Measurements from ENCODE around the gene GALNT14.

The GALNT14 gene

GRCh38 chr2:31047599-31047998 lies 90.6 kb downstream of the GALNT14 start:
- H3K4me3 ChIP-seq (ENCODE audit: low read length in 2 of 2) = no peak overlapping the region
- H3K9ac ChIP-seq (ENCODE audit: low read depth in 1 of 2, low read length in 2 of 2) = no peak overlapping the region

GRCh38 chr2:31038385-31038784 lies 99.9 kb downstream of the GALNT14 start:
- Histone ChIP-seq H3K36me3 (ENCODE audit: control insufficient read depth in 2 of 2, insufficient read depth in 2 of 2, low read length in 2 of 2) (no peaks in the 10 kb centered on the region), H3K9me3 (ENCODE audit: control insufficient read depth in 2 of 2, low read length in 2 of 2) (peaks cover 0 to 4% of the 10 kb centered on the region in 2 donors), H3K27ac (ENCODE audit: low read depth in 2 of 2, low read length in 2 of 2) (no peak overlapping the region), H3K4me3 (ENCODE audit: low read length in 2 of 2) (no peak overlapping the region), H3K9ac (ENCODE audit: low read depth in 1 of 2, low read length in 2 of 2) (no peak overlapping the region), H3K4me1 (ENCODE audit: control insufficient read depth in 2 of 2, insufficient read depth in 2 of 2, low read length in 2 of 2) (no peaks in the 10 kb centered on the region), H3K27me3 (ENCODE audit: control insufficient read depth in 2 of 2, insufficient read depth in 2 of 2, low read length in 2 of 2) (no peaks in the 10 kb centered on the region)

More at GRCh38 chr2:31047599-31047998, 90.6 kb downstream of the GALNT14 start:
- Histone ChIP-seq H3K36me3 (ENCODE audit: control insufficient read depth in 2 of 2, insufficient read depth in 2 of 2, low read length in 2 of 2) (no peaks in the 10 kb centered on the region), H3K4me1 (ENCODE audit: control insufficient read depth in 2 of 2, insufficient read depth in 2 of 2, low read length in 2 of 2) (no peaks in the 10 kb centered on the region), H3K27ac (ENCODE audit: low read depth in 2 of 2, low read length in 2 of 2) (no peak overlapping the region), H3K27me3 (ENCODE audit: control insufficient read depth in 2 of 2, insufficient read depth in 2 of 2, low read length in 2 of 2) (no peaks in the 10 kb centered on the region), H3K9me3 (ENCODE audit: control insufficient read depth in 2 of 2, low read length in 2 of 2) (no peaks in the 10 kb centered on the region)

- Histone ChIP-seq H3K9me3 (ENCODE audit: control insufficient read depth in 2 of 2, low read length in 2 of 2) (peaks cover 0 to 4% of the 10 kb centered on the region in 2 donors), H3K27me3 (ENCODE audit: control insufficient read depth in 2 of 2, insufficient read depth in 2 of 2, low read length in 2 of 2) (no peaks in the 10 kb centered on the region), H3K36me3 (ENCODE audit: control insufficient read depth in 2 of 2, insufficient read depth in 2 of 2, low read length in 2 of 2) (no peaks in the 10 kb centered on the region), H3K9ac (ENCODE audit: low read depth in 1 of 2, low read length in 2 of 2) (no peak overlapping the region), H3K27ac (ENCODE audit: low read depth in 2 of 2, low read length in 2 of 2) (no peak overlapping the region), H3K4me1 (ENCODE audit: control insufficient read depth in 2 of 2, insufficient read depth in 2 of 2, low read length in 2 of 2) (no peaks in the 10 kb centered on the region), H3K4me3 (ENCODE audit: low read length in 2 of 2) (no peak overlapping the region)
Observed at GRCh38 chr2:31037058-31037457, 101.2 kb downstream of the GALNT14 start.

- H3K4me3 ChIP-seq (ENCODE audit: low read length in 2 of 2) = no peak overlapping the region
- H3K27me3 ChIP-seq (ENCODE audit: control insufficient read depth in 2 of 2, insufficient read depth in 2 of 2, low read length in 2 of 2) = no peaks in the 10 kb centered on the region
- H3K9me3 ChIP-seq (ENCODE audit: control insufficient read depth in 2 of 2, low read length in 2 of 2) = peaks cover 0 to 4% of the 10 kb centered on the region in 2 donors
- no peaks in the 10 kb centered on the region for H3K4me1 ChIP-seq (ENCODE audit: control insufficient read depth in 2 of 2, insufficient read depth in 2 of 2, low read length in 2 of 2)
- no peak overlapping the region for H3K27ac ChIP-seq (ENCODE audit: low read depth in 2 of 2, low read length in 2 of 2)
- H3K9ac ChIP-seq (ENCODE audit: low read depth in 1 of 2, low read length in 2 of 2) = no peak overlapping the region
- H3K36me3 ChIP-seq (ENCODE audit: control insufficient read depth in 2 of 2, insufficient read depth in 2 of 2, low read length in 2 of 2) = no peaks in the 10 kb centered on the region
Observed at GRCh38 chr2:31033032-31033431, 105.2 kb downstream of the GALNT14 start.

- Histone ChIP-seq H3K36me3 (ENCODE audit: control insufficient read depth in 2 of 2, insufficient read depth in 2 of 2, low read length in 2 of 2) (no peaks in the 10 kb centered on the region), H3K4me3 (ENCODE audit: low read length in 2 of 2) (no peak overlapping the region)
Observed at GRCh38 chr2:31032475-31032874, 105.8 kb downstream of the GALNT14 start.

GRCh38 chr2:31031132-31031706 lies 107.0 kb downstream of the GALNT14 start:
- no peaks in the 10 kb centered on the region for H3K27me3 ChIP-seq (ENCODE audit: control insufficient read depth in 2 of 2, insufficient read depth in 2 of 2, low read length in 2 of 2)
- no peaks in the 10 kb centered on the region for H3K9me3 ChIP-seq (ENCODE audit: control insufficient read depth in 2 of 2, low read length in 2 of 2)
- H3K36me3 ChIP-seq (ENCODE audit: control insufficient read depth in 2 of 2, insufficient read depth in 2 of 2, low read length in 2 of 2) = no peaks in the 10 kb centered on the region
- H3K4me3 ChIP-seq (ENCODE audit: low read length in 2 of 2) = no peak overlapping the region
- H3K9ac ChIP-seq (ENCODE audit: low read depth in 1 of 2, low read length in 2 of 2) = no peak overlapping the region
- H3K4me1 ChIP-seq (ENCODE audit: control insufficient read depth in 2 of 2, insufficient read depth in 2 of 2, low read length in 2 of 2) = no peaks in the 10 kb centered on the region
- H3K27ac ChIP-seq (ENCODE audit: low read depth in 2 of 2, low read length in 2 of 2) = no peak overlapping the region

More at GRCh38 chr2:31032475-31032874, 105.8 kb downstream of the GALNT14 start:
- no peak overlapping the region for H3K27ac ChIP-seq (ENCODE audit: low read depth in 2 of 2, low read length in 2 of 2)
- no peaks in the 10 kb centered on the region for H3K4me1 ChIP-seq (ENCODE audit: control insufficient read depth in 2 of 2, insufficient read depth in 2 of 2, low read length in 2 of 2)
- H3K9ac ChIP-seq (ENCODE audit: low read depth in 1 of 2, low read length in 2 of 2) = no peak overlapping the region
- H3K9me3 ChIP-seq (ENCODE audit: control insufficient read depth in 2 of 2, low read length in 2 of 2) = peaks cover 0 to 4% of the 10 kb centered on the region in 2 donors
- no peaks in the 10 kb centered on the region for H3K27me3 ChIP-seq (ENCODE audit: control insufficient read depth in 2 of 2, insufficient read depth in 2 of 2, low read length in 2 of 2)

- Histone ChIP-seq H3K4me3 (ENCODE audit: low read length in 2 of 2) (no peak overlapping the region), H3K9ac (ENCODE audit: low read depth in 1 of 2, low read length in 2 of 2) (no peak overlapping the region), H3K9me3 (ENCODE audit: control insufficient read depth in 2 of 2, low read length in 2 of 2) (no peaks in the 10 kb centered on the region), H3K27me3 (ENCODE audit: control insufficient read depth in 2 of 2, insufficient read depth in 2 of 2, low read length in 2 of 2) (no peaks in the 10 kb centered on the region), H3K36me3 (ENCODE audit: control insufficient read depth in 2 of 2, insufficient read depth in 2 of 2, low read length in 2 of 2) (no peaks in the 10 kb centered on the region), H3K4me1 (ENCODE audit: control insufficient read depth in 2 of 2, insufficient read depth in 2 of 2, low read length in 2 of 2) (no peaks in the 10 kb centered on the region), H3K27ac (ENCODE audit: low read depth in 2 of 2, low read length in 2 of 2) (no peak overlapping the region)
Observed at GRCh38 chr2:31028417-31028816, 109.8 kb downstream of the GALNT14 start.

GRCh38 chr2:31027549-31027948 lies 110.7 kb downstream of the GALNT14 start:
- no peaks in the 10 kb centered on the region for H3K9me3 ChIP-seq (ENCODE audit: control insufficient read depth in 2 of 2, low read length in 2 of 2)
- no peak overlapping the region for H3K9ac ChIP-seq (ENCODE audit: low read depth in 1 of 2, low read length in 2 of 2)
- H3K27ac ChIP-seq (ENCODE audit: low read depth in 2 of 2, low read length in 2 of 2) = no peak overlapping the region
- H3K27me3 ChIP-seq (ENCODE audit: control insufficient read depth in 2 of 2, insufficient read depth in 2 of 2, low read length in 2 of 2) = no peaks in the 10 kb centered on the region
- H3K4me1 ChIP-seq (ENCODE audit: control insufficient read depth in 2 of 2, insufficient read depth in 2 of 2, low read length in 2 of 2) = no peaks in the 10 kb centered on the region
- H3K4me3 ChIP-seq (ENCODE audit: low read length in 2 of 2) = no peak overlapping the region
- H3K36me3 ChIP-seq (ENCODE audit: control insufficient read depth in 2 of 2, insufficient read depth in 2 of 2, low read length in 2 of 2) = no peaks in the 10 kb centered on the region

- no peaks in the 10 kb centered on the region for H3K9me3 ChIP-seq (ENCODE audit: control insufficient read depth in 2 of 2, low read length in 2 of 2)
- H3K4me3 ChIP-seq (ENCODE audit: low read length in 2 of 2) = no peak overlapping the region
- no peaks in the 10 kb centered on the region for H3K36me3 ChIP-seq (ENCODE audit: control insufficient read depth in 2 of 2, insufficient read depth in 2 of 2, low read length in 2 of 2)
- no peaks in the 10 kb centered on the region for H3K27me3 ChIP-seq (ENCODE audit: control insufficient read depth in 2 of 2, insufficient read depth in 2 of 2, low read length in 2 of 2)
- H3K27ac ChIP-seq (ENCODE audit: low read depth in 2 of 2, low read length in 2 of 2) = no peak overlapping the region
- no peak overlapping the region for H3K9ac ChIP-seq (ENCODE audit: low read depth in 1 of 2, low read length in 2 of 2)
- no peaks in the 10 kb centered on the region for H3K4me1 ChIP-seq (ENCODE audit: control insufficient read depth in 2 of 2, insufficient read depth in 2 of 2, low read length in 2 of 2)
Observed at GRCh38 chr2:31023541-31023940, 114.7 kb downstream of the GALNT14 start.

GRCh38 chr2:31020713-31021112 lies 117.5 kb downstream of the GALNT14 start:
- Histone ChIP-seq H3K27me3 (ENCODE audit: control insufficient read depth in 2 of 2, insufficient read depth in 2 of 2, low read length in 2 of 2) (no peaks in the 10 kb centered on the region), H3K27ac (ENCODE audit: low read depth in 2 of 2, low read length in 2 of 2) (no peak overlapping the region), H3K9me3 (ENCODE audit: control insufficient read depth in 2 of 2, low read length in 2 of 2) (no peaks in the 10 kb centered on the region), H3K36me3 (ENCODE audit: control insufficient read depth in 2 of 2, insufficient read depth in 2 of 2, low read length in 2 of 2) (no peaks in the 10 kb centered on the region), H3K9ac (ENCODE audit: low read depth in 1 of 2, low read length in 2 of 2) (no peak overlapping the region), H3K4me1 (ENCODE audit: control insufficient read depth in 2 of 2, insufficient read depth in 2 of 2, low read length in 2 of 2) (no peaks in the 10 kb centered on the region), H3K4me3 (ENCODE audit: low read length in 2 of 2) (no peak overlapping the region)

- H3K4me1 ChIP-seq (ENCODE audit: control insufficient read depth in 2 of 2, insufficient read depth in 2 of 2, low read length in 2 of 2) = no peaks in the 10 kb centered on the region
- no peaks in the 10 kb centered on the region for H3K27me3 ChIP-seq (ENCODE audit: control insufficient read depth in 2 of 2, insufficient read depth in 2 of 2, low read length in 2 of 2)
- no peak overlapping the region for H3K4me3 ChIP-seq (ENCODE audit: low read length in 2 of 2)
- H3K27ac ChIP-seq (ENCODE audit: low read depth in 2 of 2, low read length in 2 of 2) = no peak overlapping the region
- H3K9me3 ChIP-seq (ENCODE audit: control insufficient read depth in 2 of 2, low read length in 2 of 2) = no peaks in the 10 kb centered on the region
- no peaks in the 10 kb centered on the region for H3K36me3 ChIP-seq (ENCODE audit: control insufficient read depth in 2 of 2, insufficient read depth in 2 of 2, low read length in 2 of 2)
- H3K9ac ChIP-seq (ENCODE audit: low read depth in 1 of 2, low read length in 2 of 2) = no peak overlapping the region
Observed at GRCh38 chr2:31018280-31018679, 120.0 kb downstream of the GALNT14 start.

All from mucosa of rectum (tissue), 2 donors.